ENCODE measurements around the gene CAMP.

The CAMP gene

GRCh38 chr3:48215466-48215865 is 7.8 kb upstream of the CAMP start:
- H3K36me3 ChIP-seq (ENCODE audit: control insufficient read depth in 1 of 2, insufficient read depth in 2 of 2, low read length in 2 of 2) = no peaks in the 10 kb centered on the region
- peaks cover 6 to 20% of the 10 kb centered on the region in 2 donors for H3K4me1 ChIP-seq (ENCODE audit: control insufficient read depth in 1 of 2, insufficient read depth in 2 of 2, low read length in 2 of 2)
- no peak overlapping the region for H3K27ac ChIP-seq (ENCODE audit: low read length)
- H3K27me3 ChIP-seq (ENCODE audit: low read depth, low read length) = no peaks in the 10 kb centered on the region
- H3K4me3 ChIP-seq (ENCODE audit: low read depth in 1 of 2, low read length in 2 of 2) = no peak overlapping the region
- H3K9me3 ChIP-seq (ENCODE audit: control insufficient read depth in 1 of 2, low read length in 2 of 2) = no peaks in the 10 kb centered on the region

GRCh38 chr3:48215876-48216275 is 7.4 kb upstream of the CAMP start:
- Histone ChIP-seq H3K27me3 (ENCODE audit: low read depth, low read length) (no peaks in the 10 kb centered on the region), H3K9me3 (ENCODE audit: control insufficient read depth in 1 of 2, low read length in 2 of 2) (no peaks in the 10 kb centered on the region), H3K27ac (ENCODE audit: low read length) (no peak overlapping the region), H3K4me1 (ENCODE audit: control insufficient read depth in 1 of 2, insufficient read depth in 2 of 2, low read length in 2 of 2) (peaks cover 6 to 20% of the 10 kb centered on the region in 2 donors), H3K4me3 (ENCODE audit: low read depth in 1 of 2, low read length in 2 of 2) (no peak overlapping the region), H3K36me3 (ENCODE audit: control insufficient read depth in 1 of 2, insufficient read depth in 2 of 2, low read length in 2 of 2) (no peaks in the 10 kb centered on the region)

GRCh38 chr3:48217449-48217848 is 5.8 kb upstream of the CAMP start:
- no peak overlapping the region for H3K27ac ChIP-seq (ENCODE audit: low read length)
- peaks cover 6 to 20% of the 10 kb centered on the region in 2 donors for H3K4me1 ChIP-seq (ENCODE audit: control insufficient read depth in 1 of 2, insufficient read depth in 2 of 2, low read length in 2 of 2)
- no peak overlapping the region for H3K4me3 ChIP-seq (ENCODE audit: low read depth in 1 of 2, low read length in 2 of 2)
- no peaks in the 10 kb centered on the region for H3K36me3 ChIP-seq (ENCODE audit: control insufficient read depth in 1 of 2, insufficient read depth in 2 of 2, low read length in 2 of 2)
- no peaks in the 10 kb centered on the region for H3K27me3 ChIP-seq (ENCODE audit: low read depth, low read length)
- no peaks in the 10 kb centered on the region for H3K9me3 ChIP-seq (ENCODE audit: control insufficient read depth in 1 of 2, low read length in 2 of 2)

GRCh38 chr3:48218537-48218936 is 4.8 kb upstream of the CAMP start:
- no peak overlapping the region for H3K4me3 ChIP-seq (ENCODE audit: low read depth in 1 of 2, low read length in 2 of 2)
- peaks cover 6 to 20% of the 10 kb centered on the region in 2 donors for H3K4me1 ChIP-seq (ENCODE audit: control insufficient read depth in 1 of 2, insufficient read depth in 2 of 2, low read length in 2 of 2)
- H3K27ac ChIP-seq (ENCODE audit: low read length) = no peak overlapping the region
- H3K27me3 ChIP-seq (ENCODE audit: low read depth, low read length) = no peaks in the 10 kb centered on the region
- H3K9me3 ChIP-seq (ENCODE audit: control insufficient read depth in 1 of 2, low read length in 2 of 2) = no peaks in the 10 kb centered on the region
- H3K36me3 ChIP-seq (ENCODE audit: control insufficient read depth in 1 of 2, insufficient read depth in 2 of 2, low read length in 2 of 2) = no peaks in the 10 kb centered on the region

GRCh38 chr3:48219543-48219942 is 3.8 kb upstream of the CAMP start:
- Histone ChIP-seq H3K4me3 (ENCODE audit: low read depth in 1 of 2, low read length in 2 of 2) (no peak overlapping the region), H3K9me3 (ENCODE audit: control insufficient read depth in 1 of 2, low read length in 2 of 2) (no peaks in the 10 kb centered on the region), H3K36me3 (ENCODE audit: control insufficient read depth in 1 of 2, insufficient read depth in 2 of 2, low read length in 2 of 2) (no peaks in the 10 kb centered on the region), H3K27me3 (ENCODE audit: low read depth, low read length) (no peaks in the 10 kb centered on the region), H3K27ac (ENCODE audit: low read length) (no peak overlapping the region), H3K4me1 (ENCODE audit: control insufficient read depth in 1 of 2, insufficient read depth in 2 of 2, low read length in 2 of 2) (peaks cover 6 to 20% of the 10 kb centered on the region in 2 donors)

GRCh38 chr3:48220746-48221145 is 2.5 kb upstream of the CAMP start:
- Histone ChIP-seq H3K27ac (ENCODE audit: low read length) (no peak overlapping the region), H3K9me3 (ENCODE audit: control insufficient read depth in 1 of 2, low read length in 2 of 2) (no peaks in the 10 kb centered on the region), H3K27me3 (ENCODE audit: low read depth, low read length) (no peaks in the 10 kb centered on the region), H3K36me3 (ENCODE audit: control insufficient read depth in 1 of 2, insufficient read depth in 2 of 2, low read length in 2 of 2) (no peaks in the 10 kb centered on the region), H3K4me3 (ENCODE audit: low read depth in 1 of 2, low read length in 2 of 2) (no peak overlapping the region), H3K4me1 (ENCODE audit: control insufficient read depth in 1 of 2, insufficient read depth in 2 of 2, low read length in 2 of 2) (peaks cover 6 to 9% of the 10 kb centered on the region in 2 donors)

- Histone ChIP-seq H3K27ac (ENCODE audit: low read length) (no peak overlapping the region), H3K27me3 (ENCODE audit: low read depth, low read length) (no peaks in the 10 kb centered on the region), H3K9me3 (ENCODE audit: control insufficient read depth in 1 of 2, low read length in 2 of 2) (no peaks in the 10 kb centered on the region), H3K4me1 (ENCODE audit: control insufficient read depth in 1 of 2, insufficient read depth in 2 of 2, low read length in 2 of 2) (no peaks in the 10 kb centered on the region), H3K4me3 (ENCODE audit: low read depth in 1 of 2, low read length in 2 of 2) (no peak overlapping the region), H3K36me3 (ENCODE audit: control insufficient read depth in 1 of 2, insufficient read depth in 2 of 2, low read length in 2 of 2) (no peaks in the 10 kb centered on the region)
Observed at GRCh38 chr3:48225587-48225986, 2.3 kb downstream of the CAMP start.

GRCh38 chr3:48226939-48227338 is 3.6 kb downstream of the CAMP start:
- H3K4me3 ChIP-seq (ENCODE audit: low read depth in 1 of 2, low read length in 2 of 2) = no peak overlapping the region
- H3K27ac ChIP-seq (ENCODE audit: low read length) = no peak overlapping the region
- no peaks in the 10 kb centered on the region for H3K36me3 ChIP-seq (ENCODE audit: control insufficient read depth in 1 of 2, insufficient read depth in 2 of 2, low read length in 2 of 2)
- no peaks in the 10 kb centered on the region for H3K4me1 ChIP-seq (ENCODE audit: control insufficient read depth in 1 of 2, insufficient read depth in 2 of 2, low read length in 2 of 2)
- no peaks in the 10 kb centered on the region for H3K9me3 ChIP-seq (ENCODE audit: control insufficient read depth in 1 of 2, low read length in 2 of 2)
- H3K27me3 ChIP-seq (ENCODE audit: low read depth, low read length) = no peaks in the 10 kb centered on the region

- Histone ChIP-seq H3K9me3 (ENCODE audit: control insufficient read depth in 1 of 2, low read length in 2 of 2) (no peaks in the 10 kb centered on the region), H3K36me3 (ENCODE audit: control insufficient read depth in 1 of 2, insufficient read depth in 2 of 2, low read length in 2 of 2) (no peaks in the 10 kb centered on the region), H3K4me1 (ENCODE audit: control insufficient read depth in 1 of 2, insufficient read depth in 2 of 2, low read length in 2 of 2) (peaks cover 0 to 9% of the 10 kb centered on the region in 2 donors), H3K27ac (ENCODE audit: low read length) (no peak overlapping the region), H3K27me3 (ENCODE audit: low read depth, low read length) (no peaks in the 10 kb centered on the region), H3K4me3 (ENCODE audit: low read depth in 1 of 2, low read length in 2 of 2) (no peak overlapping the region)
Observed at GRCh38 chr3:48232232-48232631, 8.9 kb downstream of the CAMP start.

- Histone ChIP-seq H3K4me1 (ENCODE audit: control insufficient read depth in 1 of 2, insufficient read depth in 2 of 2, low read length in 2 of 2) (peaks cover 0 to 9% of the 10 kb centered on the region in 2 donors), H3K36me3 (ENCODE audit: control insufficient read depth in 1 of 2, insufficient read depth in 2 of 2, low read length in 2 of 2) (no peaks in the 10 kb centered on the region), H3K9me3 (ENCODE audit: control insufficient read depth in 1 of 2, low read length in 2 of 2) (no peaks in the 10 kb centered on the region), H3K27me3 (ENCODE audit: low read depth, low read length) (no peaks in the 10 kb centered on the region), H3K4me3 (ENCODE audit: low read depth in 1 of 2, low read length in 2 of 2) (no peak overlapping the region), H3K27ac (ENCODE audit: low read length) (no peak overlapping the region)
Observed at GRCh38 chr3:48232734-48233133, 9.4 kb downstream of the CAMP start.

GRCh38 chr3:48233542-48233941 is 10.2 kb downstream of the CAMP start:
- Histone ChIP-seq H3K27me3 (ENCODE audit: low read depth, low read length) (no peaks in the 10 kb centered on the region), H3K27ac (ENCODE audit: low read length) (no peak overlapping the region), H3K9me3 (ENCODE audit: control insufficient read depth in 1 of 2, low read length in 2 of 2) (no peaks in the 10 kb centered on the region), H3K36me3 (ENCODE audit: control insufficient read depth in 1 of 2, insufficient read depth in 2 of 2, low read length in 2 of 2) (no peaks in the 10 kb centered on the region), H3K4me1 (ENCODE audit: control insufficient read depth in 1 of 2, insufficient read depth in 2 of 2, low read length in 2 of 2) (peaks cover 0 to 9% of the 10 kb centered on the region in 2 donors), H3K4me3 (ENCODE audit: low read depth in 1 of 2, low read length in 2 of 2) (no peak overlapping the region)

- Histone ChIP-seq H3K4me1 (ENCODE audit: control insufficient read depth in 1 of 2, insufficient read depth in 2 of 2, low read length in 2 of 2) (peaks cover 5 to 9% of the 10 kb centered on the region in 2 donors), H3K27me3 (ENCODE audit: low read depth, low read length) (no peaks in the 10 kb centered on the region), H3K9me3 (ENCODE audit: control insufficient read depth in 1 of 2, low read length in 2 of 2) (no peaks in the 10 kb centered on the region), H3K27ac (ENCODE audit: low read length) (no peak overlapping the region), H3K4me3 (ENCODE audit: low read depth in 1 of 2, low read length in 2 of 2) (no peak overlapping the region), H3K36me3 (ENCODE audit: control insufficient read depth in 1 of 2, insufficient read depth in 2 of 2, low read length in 2 of 2) (no peaks in the 10 kb centered on the region)
Observed at GRCh38 chr3:48236531-48236930, 13.2 kb downstream of the CAMP start.
